ENCODE results near the gene PDS5B. TPM values are rescaled to one million over a fixed set of nuclear protein-coding genes. Genes with fewer than 3 reads are reported as not detected.

Gene PDS5B
- total and polyA plus RNA-seq, 9 of the 15 experiments (the other 6 are each of a cell fraction or from before 2014, with no cell fraction given): 6.2 to 23.7 (median 13.1) TPM

GRCh38 chr13:32538621-32539246, 47.5 kb upstream of the PDS5B start, which contains the start of gene N4BP2L2 (continued):
- peak; percentile 70 for TF ChIP-seq NFRKB (IDR thresholded peaks at IDR 0.05; ENCODE audit: low read depth)
- TF ChIP-seq ZNF717 (CRISPR knock-in tag; IDR thresholded peaks at IDR 0.05): no peak
- TF ChIP-seq, protein P1, sequence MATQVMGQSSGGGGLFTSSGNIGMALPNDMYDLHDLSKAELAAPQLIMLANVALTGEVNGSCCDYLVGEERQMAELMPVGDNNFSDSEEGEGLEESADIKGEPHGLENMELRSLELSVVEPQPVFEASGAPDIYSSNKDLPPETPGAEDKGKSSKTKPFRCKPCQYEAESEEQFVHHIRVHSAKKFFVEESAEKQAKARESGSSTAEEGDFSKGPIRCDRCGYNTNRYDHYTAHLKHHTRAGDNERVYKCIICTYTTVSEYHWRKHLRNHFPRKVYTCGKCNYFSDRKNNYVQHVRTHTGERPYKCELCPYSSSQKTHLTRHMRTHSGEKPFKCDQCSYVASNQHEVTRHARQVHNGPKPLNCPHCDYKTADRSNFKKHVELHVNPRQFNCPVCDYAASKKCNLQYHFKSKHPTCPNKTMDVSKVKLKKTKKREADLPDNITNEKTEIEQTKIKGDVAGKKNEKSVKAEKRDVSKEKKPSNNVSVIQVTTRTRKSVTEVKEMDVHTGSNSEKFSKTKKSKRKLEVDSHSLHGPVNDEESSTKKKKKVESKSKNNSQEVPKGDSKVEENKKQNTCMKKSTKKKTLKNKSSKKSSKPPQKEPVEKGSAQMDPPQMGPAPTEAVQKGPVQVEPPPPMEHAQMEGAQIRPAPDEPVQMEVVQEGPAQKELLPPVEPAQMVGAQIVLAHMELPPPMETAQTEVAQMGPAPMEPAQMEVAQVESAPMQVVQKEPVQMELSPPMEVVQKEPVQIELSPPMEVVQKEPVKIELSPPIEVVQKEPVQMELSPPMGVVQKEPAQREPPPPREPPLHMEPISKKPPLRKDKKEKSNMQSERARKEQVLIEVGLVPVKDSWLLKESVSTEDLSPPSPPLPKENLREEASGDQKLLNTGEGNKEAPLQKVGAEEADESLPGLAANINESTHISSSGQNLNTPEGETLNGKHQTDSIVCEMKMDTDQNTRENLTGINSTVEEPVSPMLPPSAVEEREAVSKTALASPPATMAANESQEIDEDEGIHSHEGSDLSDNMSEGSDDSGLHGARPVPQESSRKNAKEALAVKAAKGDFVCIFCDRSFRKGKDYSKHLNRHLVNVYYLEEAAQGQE (IDR thresholded peaks at IDR 0.05; ENCODE audit: borderline replicate concordance): peak; percentile 31; the same call in 1 of the 2 replicates
- TF ChIP-seq, protein P1 (CRISPR knock-in tag; IDR thresholded peaks at IDR 0.05; ENCODE audit: low read depth): no peak
- peak; percentile 83 for TF ChIP-seq ETV1 (tag; conservative IDR thresholded peaks at IDR 0.05; ENCODE audit: low read depth)
- TF ChIP-seq, protein P2, sequence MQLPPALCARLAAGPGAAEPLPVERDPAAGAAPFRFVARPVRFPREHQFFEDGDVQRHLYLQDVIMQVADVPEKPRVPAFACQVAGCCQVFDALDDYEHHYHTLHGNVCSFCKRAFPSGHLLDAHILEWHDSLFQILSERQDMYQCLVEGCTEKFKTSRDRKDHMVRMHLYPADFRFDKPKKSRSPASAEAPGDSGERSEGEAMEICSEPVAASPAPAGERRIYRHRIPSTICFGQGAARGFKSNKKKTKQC (CRISPR knock-in tag; IDR thresholded peaks at IDR 0.05): no peak
- no peak for TF ChIP-seq OTX1 (CRISPR knock-in tag; IDR thresholded peaks at IDR 0.05)
- TF ChIP-seq ELF1 (tag; IDR thresholded peaks at IDR 0.05): peak; percentile 74
- TF ChIP-seq ATF1 (CRISPR knock-in tag; IDR thresholded peaks at IDR 0.05): no peak
- TF ChIP-seq ATF1 (tag; IDR thresholded peaks at IDR 0.05): peak; percentile 90
- no peak for TF ChIP-seq HOMEZ (CRISPR knock-in tag; IDR thresholded peaks at IDR 0.05)
- 0 out of 2 replicates have a peak, but pooled peaks have one; percentile 37 for TF ChIP-seq ZNF197 (CRISPR knock-in tag; IDR thresholded peaks at IDR 0.05; ENCODE audit: low read depth)
- no peak for TF ChIP-seq HMGN3 (IDR thresholded peaks at IDR 0.05; ENCODE audit: borderline replicate concordance, extremely low read depth, insufficient read length, low read depth, low read length)
- no peak for TF ChIP-seq PREB (CRISPR knock-in tag; IDR thresholded peaks at IDR 0.05)
- TF ChIP-seq ARNT (IDR thresholded peaks at IDR 0.05): peak in 1 of 2 experiments; percentile 76; a peak in 2 of 4 replicates
- TF ChIP-seq JUN (IDR thresholded peaks at IDR 0.05; ENCODE audit: borderline replicate concordance, low read depth, low read length): no peak; the same call in 1 of the 2 replicates
- TF ChIP-seq JUN (CRISPR knock-in tag; IDR thresholded peaks at IDR 0.05; ENCODE audit: borderline replicate concordance): no peak
- TF ChIP-seq POLR2H (tag; IDR thresholded peaks at IDR 0.05; ENCODE audit: low read depth): peak; percentile 79
